Epidermal melanocyte (primary cell): ENCODE data around the gene KIF27.
"Not testable (repeated sequence)": the region's sequence is repeated elsewhere in the genome, so short reads cannot be mapped to it uniquely, and the experiment has no call there.

ENCODE experiments used
- DNase-seq: peaks from one replicate; pipeline ENCODE4 v3.0.0; 2011; ENCODE audit warnings: low spot score; ENCODE audit not compliant: insufficient read length

The KIF27 gene

DNA sequence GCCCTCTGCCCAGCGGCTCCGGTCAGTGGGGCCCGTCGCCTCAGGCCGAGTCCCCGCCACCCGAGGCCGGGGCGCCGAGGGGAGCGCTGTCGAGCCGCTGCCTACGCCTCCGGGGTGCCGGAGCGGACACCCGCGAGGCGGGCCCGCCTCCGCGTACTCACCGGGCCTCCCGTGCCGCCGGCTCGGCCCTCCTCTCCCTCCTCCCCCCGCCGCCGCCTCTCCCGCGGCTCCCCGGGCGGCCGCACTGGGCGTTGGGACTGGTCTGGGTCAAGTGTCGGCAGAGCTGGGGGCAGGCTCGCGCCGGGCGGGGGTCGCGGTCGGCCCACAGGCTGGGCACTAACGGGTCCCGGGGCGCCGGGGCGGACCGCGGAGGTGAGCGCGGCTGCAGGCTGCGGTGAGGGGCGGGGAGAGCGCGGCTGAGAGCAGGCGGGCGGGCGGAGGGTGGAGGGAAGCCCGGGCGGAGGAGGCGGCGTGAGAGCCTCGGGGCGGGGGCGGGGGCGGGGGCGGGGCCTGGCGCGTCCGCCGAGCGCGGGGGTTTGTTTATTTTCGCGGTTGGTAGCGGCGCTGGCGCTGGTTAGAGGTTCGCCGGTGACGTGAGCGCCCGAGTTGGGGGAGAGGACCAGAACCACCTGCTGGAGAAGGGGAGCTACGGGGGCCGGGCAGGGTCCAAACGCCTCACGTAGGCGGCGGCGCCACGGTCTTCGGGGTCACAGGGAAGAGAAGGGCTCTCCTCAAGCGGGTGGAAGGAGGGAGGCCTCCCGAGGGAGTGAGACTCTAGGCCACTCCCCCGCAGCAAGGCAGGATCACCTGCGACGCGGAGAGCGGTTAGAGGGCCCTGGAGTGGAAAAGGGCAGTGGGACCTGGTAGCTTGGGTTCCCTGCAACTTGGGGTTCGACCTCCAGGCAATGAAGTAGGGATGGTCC lies 103.6 kb downstream of the KIF27 start, which contains the start of gene GKAP1:
TSS of gene GKAP1 (minus strand) at position 414 of the 923 bp plus-strand sequence. CDS start 11,252 bp downstream, outside the sequence.
- DNase-seq: peak; percentile 22

- DNase-seq: not testable (repeated sequence)
Measured at GRCh38 chr9:83817011-83817355, 104.2 kb downstream of the KIF27 start.

- DNase-seq: not testable (repeated sequence)
Measured at GRCh38 chr9:83815120-83815519, 106.1 kb downstream of the KIF27 start.

GRCh38 chr9:83809213-83809612 lies 112.0 kb downstream of the KIF27 start:
- not testable (repeated sequence) for DNase-seq

DNA sequence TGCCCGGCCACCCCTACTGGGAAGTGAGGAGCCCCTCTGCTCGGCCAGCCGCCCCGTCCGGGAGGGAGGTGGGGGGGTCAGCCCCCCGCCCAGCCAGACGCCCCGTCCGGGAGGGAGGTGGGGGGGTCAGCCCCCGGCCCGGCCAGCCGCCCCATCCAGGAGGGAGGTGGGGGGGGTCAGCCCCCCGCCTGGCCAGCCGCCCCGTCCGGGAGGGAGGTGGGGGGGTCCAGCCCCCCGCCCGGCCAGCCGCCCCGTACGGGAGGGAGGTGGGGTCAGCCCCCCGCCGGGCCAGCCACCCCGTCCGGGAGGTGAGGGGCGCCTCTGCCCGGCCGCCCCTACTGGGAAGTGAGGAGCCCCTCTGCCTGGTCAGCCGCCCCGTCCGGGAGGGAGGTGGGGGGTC lies 116.8 kb downstream of the KIF27 start:
- DNase-seq: not testable (repeated sequence)

- DNase-seq: not testable (repeated sequence)
Measured at GRCh38 chr9:83803941-83804340, 117.3 kb downstream of the KIF27 start.

DNA sequence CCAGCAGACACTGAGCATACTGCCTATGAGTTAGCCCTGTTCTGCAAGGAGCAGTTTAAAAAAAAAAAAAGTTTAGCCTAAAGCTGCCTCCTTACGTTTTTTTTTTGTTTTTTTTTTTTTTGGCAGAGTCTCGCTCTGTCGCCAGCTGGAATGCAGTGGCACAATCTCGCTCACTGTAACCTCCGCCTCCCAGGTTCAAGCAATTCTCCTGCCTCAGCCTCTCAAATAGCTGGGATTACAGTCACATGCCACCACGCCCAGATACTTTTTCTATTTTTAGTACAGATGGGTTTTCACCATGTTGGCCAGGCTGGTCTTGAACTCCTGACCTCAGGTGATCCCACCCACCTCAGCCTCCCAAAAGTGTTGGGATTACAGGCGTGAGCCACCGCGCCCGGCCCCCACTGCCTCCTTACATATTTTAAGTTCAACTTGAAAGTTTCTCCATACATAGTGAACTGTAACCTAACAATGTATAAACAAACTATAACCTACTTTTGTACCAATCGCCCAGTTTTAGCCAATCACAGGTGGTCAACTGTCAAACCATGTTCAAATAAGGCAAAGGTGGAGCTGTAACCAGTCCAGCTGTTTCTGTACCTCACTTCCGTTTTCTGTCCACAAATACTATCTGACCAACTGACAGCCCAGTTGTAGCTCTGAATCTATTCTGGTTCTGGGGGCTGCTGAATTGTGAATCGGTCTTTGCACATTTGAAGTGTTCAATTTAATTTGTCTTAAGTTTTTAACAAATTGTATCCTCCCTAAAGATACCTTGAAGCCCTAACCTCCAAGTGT lies 120.8 kb downstream of the KIF27 start:
- no peak for DNase-seq

- no peak for DNase-seq
Measured at GRCh38 chr9:83794051-83794450, 127.2 kb downstream of the KIF27 start.

- no peak for DNase-seq
Measured at GRCh38 chr9:83792746-83793145, 128.5 kb downstream of the KIF27 start.
